Bronchial epithelial cell (primary cell): ENCODE results near the gene HJV. TPM values are rescaled to one million over a fixed set of nuclear protein-coding genes. Genes with fewer than 3 reads are reported as not detected.
A peak's percentile ranks its signal among the peaks of the same experiment; 100 is the strongest.

ENCODE experiments used
- DNase-seq: peaks from one replicate; pipeline ENCODE4 v3.0.0-alpha.2; 2010; ENCODE audit warnings: low read depth
- FAIRE-seq: peaks from 2 replicates; lab custom pipeline; 2011; peaks lifted over from hg19 to GRCh38; lab: Jason Lieb, UNC
- H3K27me3 ChIP-seq: 2 replicates; pipeline ENCODE4 v1.5.1; 2011; ENCODE audit warnings: low read length; ENCODE audit not compliant: control insufficient read depth, insufficient read depth
- H3K36me3 ChIP-seq: 2 replicates; pipeline ENCODE4 v1.5.1; 2011; ENCODE audit warnings: low read length; ENCODE audit not compliant: control insufficient read depth, insufficient read depth
- H3K4me3 ChIP-seq: 2 replicates; pipeline ENCODE4 v1.5.1; 2011; ENCODE audit warnings: mild to moderate bottlenecking, low read depth, low read length, control low read depth
- total RNA-seq: library from RNA; depleted of rRNA; stranded (reverse); fragments of >200 nt; gene quantifications from 2 replicates; pipeline ENCODE4 v1.2.1, GENCODE V29; 2014
- TF ChIP-seq, protein P1 (sequence below): IDR thresholded peaks from 2 replicates; pipeline ENCODE4 v1.5.1; 2011; ENCODE audit warnings: mild to moderate bottlenecking, moderate library complexity, low read length, control low read depth, inconsistent platforms; ENCODE audit not compliant: insufficient read depth, severe bottlenecking

Gene HJV
- total RNA-seq, 1 donor from 2014 or later: not detected

DNA sequence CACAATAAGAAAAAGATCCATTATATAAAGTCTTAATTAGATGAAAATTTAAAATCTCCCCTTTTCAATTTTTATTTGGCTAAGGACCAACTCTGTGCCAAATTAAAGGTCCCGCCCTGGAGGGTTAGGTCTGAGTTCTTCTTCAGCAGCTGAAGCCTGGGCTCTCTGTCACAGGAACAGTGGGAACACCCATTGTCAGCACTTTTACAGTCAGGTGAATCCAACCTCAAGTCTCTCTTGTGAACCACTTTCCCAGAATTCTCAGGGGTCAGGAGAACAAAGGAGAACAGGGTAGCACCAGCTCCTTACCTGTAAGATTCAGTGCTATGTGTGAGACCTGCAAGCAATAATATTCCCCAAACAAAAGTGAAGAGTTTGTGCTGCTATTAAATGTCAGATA, 25.1 kb upstream of the HJV start:
- no peaks in the 10 kb centered on the region for H3K36me3 ChIP-seq
- FAIRE-seq: no peak
- TF ChIP-seq, protein P1, sequence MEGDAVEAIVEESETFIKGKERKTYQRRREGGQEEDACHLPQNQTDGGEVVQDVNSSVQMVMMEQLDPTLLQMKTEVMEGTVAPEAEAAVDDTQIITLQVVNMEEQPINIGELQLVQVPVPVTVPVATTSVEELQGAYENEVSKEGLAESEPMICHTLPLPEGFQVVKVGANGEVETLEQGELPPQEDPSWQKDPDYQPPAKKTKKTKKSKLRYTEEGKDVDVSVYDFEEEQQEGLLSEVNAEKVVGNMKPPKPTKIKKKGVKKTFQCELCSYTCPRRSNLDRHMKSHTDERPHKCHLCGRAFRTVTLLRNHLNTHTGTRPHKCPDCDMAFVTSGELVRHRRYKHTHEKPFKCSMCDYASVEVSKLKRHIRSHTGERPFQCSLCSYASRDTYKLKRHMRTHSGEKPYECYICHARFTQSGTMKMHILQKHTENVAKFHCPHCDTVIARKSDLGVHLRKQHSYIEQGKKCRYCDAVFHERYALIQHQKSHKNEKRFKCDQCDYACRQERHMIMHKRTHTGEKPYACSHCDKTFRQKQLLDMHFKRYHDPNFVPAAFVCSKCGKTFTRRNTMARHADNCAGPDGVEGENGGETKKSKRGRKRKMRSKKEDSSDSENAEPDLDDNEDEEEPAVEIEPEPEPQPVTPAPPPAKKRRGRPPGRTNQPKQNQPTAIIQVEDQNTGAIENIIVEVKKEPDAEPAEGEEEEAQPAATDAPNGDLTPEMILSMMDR: no peak

DNA sequence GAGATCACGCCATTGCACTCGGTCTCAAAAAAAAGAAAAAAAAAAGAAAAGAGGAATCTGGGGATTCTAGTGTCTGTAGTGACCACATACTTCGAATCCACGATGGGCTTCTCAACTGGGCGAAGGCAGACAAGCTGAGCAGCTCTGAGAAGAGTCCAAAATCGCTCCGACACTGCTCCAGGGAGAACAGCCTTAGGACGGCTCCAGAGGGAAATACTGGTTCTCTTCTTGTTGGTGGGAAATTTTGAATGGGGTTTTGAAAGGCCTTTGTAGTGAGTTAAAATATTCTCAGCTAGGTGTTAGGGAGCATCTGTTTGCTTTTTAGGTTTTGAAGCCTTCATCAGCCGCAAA, 18.3 kb upstream of the HJV start:
- no peak overlapping the region for H3K4me3 ChIP-seq
- no peaks in the 10 kb centered on the region for H3K27me3 ChIP-seq
- no peak for DNase-seq
- FAIRE-seq: no peak
- TF ChIP-seq, protein P1: no peak
- no peaks in the 10 kb centered on the region for H3K36me3 ChIP-seq

More for the DNA sequence above, 25.1 kb upstream of the HJV start:
- DNase-seq: no peak
- Histone ChIP-seq H3K27me3 (no peaks in the 10 kb centered on the region), H3K4me3 (no peak overlapping the region)

DNA sequence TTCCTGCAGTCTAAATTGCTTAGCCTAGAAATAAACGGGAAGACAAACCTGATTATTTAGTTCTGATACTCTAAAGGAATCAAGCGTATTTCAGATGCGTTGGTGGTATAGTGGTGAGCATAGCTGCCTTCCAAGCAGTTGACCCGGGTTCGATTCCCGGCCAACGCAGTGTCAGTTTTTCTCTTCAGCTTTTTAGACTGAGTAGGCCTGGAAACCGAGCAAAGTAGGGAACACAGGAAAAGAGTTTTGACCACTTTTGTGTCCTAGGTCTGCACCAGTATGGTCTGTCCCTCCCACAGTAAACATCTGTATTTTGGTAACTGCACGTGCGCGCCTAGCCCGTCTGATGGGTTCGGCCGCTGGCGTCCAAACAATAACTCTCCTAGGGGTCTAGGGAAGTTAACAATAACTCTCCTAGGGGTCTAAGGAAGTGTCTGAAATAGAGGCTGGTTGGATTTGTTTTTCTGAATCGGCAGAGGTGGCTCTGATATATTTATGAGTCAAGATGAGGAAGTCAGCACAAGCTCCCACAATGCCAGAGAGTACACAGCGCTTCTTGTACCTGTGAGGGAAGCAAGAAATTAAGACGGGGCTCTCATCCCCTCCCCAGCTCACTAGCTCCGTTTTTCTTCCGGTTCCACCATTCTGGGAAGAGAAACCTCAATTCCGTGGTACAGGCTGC, 15.6 kb upstream of the HJV start:
- peak; percentile 81 for DNase-seq
- Histone ChIP-seq H3K4me3 (peak overlapping the region; percentile 74), H3K27me3 (no peaks in the 10 kb centered on the region), H3K36me3 (no peaks in the 10 kb centered on the region)
- no peak for FAIRE-seq
- TF ChIP-seq, protein P1: no peak

GRCh38 chr1:146036241-146036964, 14.9 kb upstream of the HJV start:
- Histone ChIP-seq H3K4me3 (peak overlapping the region; percentile 34), H3K36me3 (no peaks in the 10 kb centered on the region), H3K27me3 (no peaks in the 10 kb centered on the region)
- TF ChIP-seq, protein P1: no peak
- no peak for FAIRE-seq
- peak; percentile 48 for DNase-seq

- DNase-seq (no peak), FAIRE-seq (no peak)
- Histone ChIP-seq H3K36me3 (no peaks in the 10 kb centered on the region), H3K27me3 (no peaks in the 10 kb centered on the region), H3K4me3 (no peak overlapping the region)
- TF ChIP-seq, protein P1: no peak
These were observed 13.5 kb upstream of the HJV start for GRCh38 chr1:146035048-146035423.
